ENCODE data around the gene MYO7B. TPM values are rescaled to one million over a fixed set of nuclear protein-coding genes. Genes with fewer than 3 reads are reported as not detected.

MYO7B gene
- total RNA-seq, 1 donor: 0.18 TPM

- no peak for DNase-seq (ENCODE audit: low read depth)
- TF ChIP-seq CTCF (IDR thresholded peaks at IDR 0.05; ENCODE audit: insufficient read depth, low read length): no peak
- no peak within 1 kb of the TSS for H3K4me3 ChIP-seq (ENCODE audit: low read depth, low read length)
Observed at GRCh38 chr2:127645395-127646291, 110.2 kb downstream of the MYO7B start, which contains the start of gene GPR17. TSS of gene GPR17 (plus strand) at chr2:127646153. CDS start at chr2:127650736, 4,583 bp downstream.

GRCh38 chr2:127646487-127647241, 111.2 kb downstream of the MYO7B start:
- H3K4me3 ChIP-seq (ENCODE audit: low read depth, low read length): no peak overlapping the region
- no peak for DNase-seq (ENCODE audit: low read depth)
- TF ChIP-seq CTCF (IDR thresholded peaks at IDR 0.05; ENCODE audit: insufficient read depth, low read length): no peak

GRCh38 chr2:127647242-127648190, 112.0 kb downstream of the MYO7B start:
- DNase-seq (ENCODE audit: low read depth): peak; percentile 38
- TF ChIP-seq CTCF (IDR thresholded peaks at IDR 0.05; ENCODE audit: insufficient read depth, low read length): no peak
- no peak overlapping the region for H3K4me3 ChIP-seq (ENCODE audit: low read depth, low read length)

GRCh38 chr2:127648321-127648720, 112.8 kb downstream of the MYO7B start:
- no peak for TF ChIP-seq CTCF (IDR thresholded peaks at IDR 0.05; ENCODE audit: insufficient read depth, low read length)
- H3K4me3 ChIP-seq (ENCODE audit: low read depth, low read length): no peak overlapping the region
- no peak for DNase-seq (ENCODE audit: low read depth)

GRCh38 chr2:127649100-127649611, 113.7 kb downstream of the MYO7B start:
- no peak overlapping the region for H3K4me3 ChIP-seq (ENCODE audit: low read depth, low read length)
- no peak for DNase-seq (ENCODE audit: low read depth)
- no peak for TF ChIP-seq CTCF (IDR thresholded peaks at IDR 0.05; ENCODE audit: insufficient read depth, low read length)

- peak; percentile 90 for TF ChIP-seq CTCF (IDR thresholded peaks at IDR 0.05; ENCODE audit: insufficient read depth, low read length)
- H3K4me3 ChIP-seq (ENCODE audit: low read depth, low read length): no peak overlapping the region
- peak; percentile 89 for DNase-seq (ENCODE audit: low read depth)
Observed at GRCh38 chr2:127649684-127650040, 114.2 kb downstream of the MYO7B start.
